Osteocyte (in vitro differentiated cells): ENCODE data around the gene FBLN2. TPM values are rescaled to one million over a fixed set of nuclear protein-coding genes. Genes with fewer than 3 reads are reported as not detected.

Experiments used
- DNase-seq: peaks from one replicate; pipeline ENCODE4 v3.0.0; 2021; ENCODE audit warnings: mixed read lengths; ENCODE audit not compliant: unreplicated experiment; ENCODE audit errors: extremely low spot score
- H3K27ac Mint-ChIP-seq: one replicate; pipeline ENCODE4 v1.8.0; 2021; ENCODE audit warnings: mild to moderate bottlenecking, mixed read lengths; ENCODE audit not compliant: unreplicated experiment
- H3K27me3 Mint-ChIP-seq: one replicate; pipeline ENCODE4 v1.8.0; 2021; ENCODE audit warnings: mixed read lengths; ENCODE audit not compliant: unreplicated experiment
- H3K36me3 Mint-ChIP-seq: one replicate; pipeline ENCODE4 v1.8.0; 2021; ENCODE audit warnings: mixed read lengths; ENCODE audit not compliant: unreplicated experiment
- H3K4me1 Mint-ChIP-seq: one replicate; pipeline ENCODE4 v1.8.0; 2021; ENCODE audit warnings: mixed read lengths; ENCODE audit not compliant: unreplicated experiment
- H3K4me3 Mint-ChIP-seq: one replicate; pipeline ENCODE4 v1.8.0; 2021; ENCODE audit warnings: mild to moderate bottlenecking, moderate library complexity, mixed read lengths; ENCODE audit not compliant: unreplicated experiment
- H3K9me3 Mint-ChIP-seq: one replicate; pipeline ENCODE4 v1.8.0; 2021; ENCODE audit warnings: mixed read lengths; ENCODE audit not compliant: unreplicated experiment
- CTCF ChIP-seq: fragments of 200-600 bp; sonication (generic); IDR thresholded peaks from 2 replicates; pipeline ENCODE4 v1.5.0; 2021; ENCODE audit warnings: antibody characterized with exemption, mild to moderate bottlenecking, moderate library complexity
- total RNA-seq: library from RNA; stranded (reverse); gene quantifications from 2 replicates; pipeline ENCODE4 v1.2.1, GENCODE V29; 2021

The FBLN2 gene
- total RNA-seq, 1 donor from 2014 or later: 215 TPM

- no peaks in the 10 kb centered on the region for H3K27me3 Mint-ChIP-seq
- no peaks in the 10 kb centered on the region for H3K36me3 Mint-ChIP-seq
- H3K27ac Mint-ChIP-seq: no peak overlapping the region
- H3K4me3 Mint-ChIP-seq: no peak overlapping the region
- no peaks in the 10 kb centered on the region for H3K9me3 Mint-ChIP-seq
- DNase-seq: no peak
- H3K4me1 Mint-ChIP-seq: peaks cover 60% of the 10 kb centered on the region
- no peak for TF ChIP-seq CTCF
Measured at GRCh38 chr3:13529196-13530112, 19.5 kb upstream of the FBLN2 start.

- Mint-ChIP-seq H3K27me3 (no peaks in the 10 kb centered on the region), H3K4me3 (no peak overlapping the region), H3K9me3 (no peaks in the 10 kb centered on the region), H3K4me1 (peaks cover 54% of the 10 kb centered on the region), H3K36me3 (no peaks in the 10 kb centered on the region), H3K27ac (no peak overlapping the region)
- no peak for TF ChIP-seq CTCF
- no peak for DNase-seq
Measured at GRCh38 chr3:13530241-13531009, 18.5 kb upstream of the FBLN2 start.

GRCh38 chr3:13532085-13532484, 16.8 kb upstream of the FBLN2 start:
- Mint-ChIP-seq H3K4me3 (no peak overlapping the region), H3K27ac (no peak overlapping the region), H3K4me1 (peaks cover 55% of the 10 kb centered on the region), H3K36me3 (no peaks in the 10 kb centered on the region), H3K9me3 (no peaks in the 10 kb centered on the region), H3K27me3 (no peaks in the 10 kb centered on the region)
- TF ChIP-seq CTCF: no peak
- no peak for DNase-seq

GRCh38 chr3:13532631-13533030, 16.3 kb upstream of the FBLN2 start:
- H3K4me1 Mint-ChIP-seq: peaks cover 59% of the 10 kb centered on the region
- DNase-seq: no peak
- H3K27ac Mint-ChIP-seq: no peak overlapping the region
- H3K36me3 Mint-ChIP-seq: no peaks in the 10 kb centered on the region
- TF ChIP-seq CTCF: no peak
- no peaks in the 10 kb centered on the region for H3K9me3 Mint-ChIP-seq
- no peak overlapping the region for H3K4me3 Mint-ChIP-seq
- H3K27me3 Mint-ChIP-seq: no peaks in the 10 kb centered on the region

GRCh38 chr3:13533885-13534301, 15.0 kb upstream of the FBLN2 start:
- DNase-seq: no peak
- Mint-ChIP-seq H3K4me1 (peaks cover 62% of the 10 kb centered on the region), H3K27me3 (no peaks in the 10 kb centered on the region), H3K36me3 (no peaks in the 10 kb centered on the region), H3K27ac (no peak overlapping the region), H3K9me3 (no peaks in the 10 kb centered on the region), H3K4me3 (no peak overlapping the region)
- TF ChIP-seq CTCF: no peak
